NB4 (cell line): ENCODE measurements around the gene SLCO2A1.

Experiments used
- MYC ChIP-seq: IDR thresholded peaks from 2 replicates; pipeline ENCODE4 v1.6.1; 2011; ENCODE audit warnings: low read depth, low read length
- POLR2A ChIP-seq: IDR thresholded peaks from 2 replicates; pipeline ENCODE4 v1.6.1; 2011; ENCODE audit warnings: mild to moderate bottlenecking; ENCODE audit not compliant: insufficient read length; ENCODE audit errors: extremely low read depth
- TF ChIP-seq, protein P1 (sequence below): IDR thresholded peaks from one replicate; pipeline ENCODE4 v1.5.1; 2012; ENCODE audit warnings: low read depth, low read length
- TF ChIP-seq, protein P2 (sequence below): IDR thresholded peaks from 2 replicates; pipeline ENCODE4 v1.6.1; 2011; ENCODE audit warnings: low read depth, low read length

DNA sequence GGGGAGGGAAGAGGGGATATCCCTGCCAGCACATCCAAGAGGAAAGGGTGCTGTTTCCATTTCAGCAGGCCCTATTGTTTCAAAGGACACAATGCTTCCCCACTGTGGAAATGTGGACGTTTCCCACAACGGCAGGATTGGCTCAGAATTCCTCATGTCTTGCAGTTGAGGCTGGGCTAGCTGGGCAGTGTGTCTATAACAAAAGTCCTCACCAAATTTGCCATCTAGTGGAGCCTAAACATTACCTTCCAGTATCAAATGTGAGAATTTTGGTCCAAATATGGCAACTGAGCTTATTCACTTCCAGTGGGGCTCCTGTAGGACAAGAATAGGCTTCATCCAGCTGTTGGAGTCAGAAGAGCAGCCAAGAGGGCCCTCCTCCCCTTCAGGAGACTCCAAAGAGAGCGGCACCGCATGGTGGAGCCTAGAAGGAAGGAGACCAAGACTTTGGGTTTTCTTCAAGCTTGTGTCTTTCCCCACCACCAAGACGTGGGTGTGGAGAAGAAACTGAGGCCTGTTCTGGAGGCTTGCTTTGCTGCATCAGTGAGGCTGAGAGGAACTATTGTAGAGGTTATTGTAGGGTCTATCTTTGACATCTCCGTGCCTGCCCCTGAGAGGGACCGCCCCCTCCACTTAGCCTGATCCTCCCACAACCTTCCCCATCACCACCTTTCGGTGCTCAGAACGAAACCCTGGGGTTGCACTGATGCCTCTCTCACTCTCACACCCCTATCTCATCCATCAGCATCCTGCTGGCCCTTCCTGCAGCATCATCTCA, 45.3 kb upstream of the SLCO2A1 start:
- TF ChIP-seq, protein P1, sequence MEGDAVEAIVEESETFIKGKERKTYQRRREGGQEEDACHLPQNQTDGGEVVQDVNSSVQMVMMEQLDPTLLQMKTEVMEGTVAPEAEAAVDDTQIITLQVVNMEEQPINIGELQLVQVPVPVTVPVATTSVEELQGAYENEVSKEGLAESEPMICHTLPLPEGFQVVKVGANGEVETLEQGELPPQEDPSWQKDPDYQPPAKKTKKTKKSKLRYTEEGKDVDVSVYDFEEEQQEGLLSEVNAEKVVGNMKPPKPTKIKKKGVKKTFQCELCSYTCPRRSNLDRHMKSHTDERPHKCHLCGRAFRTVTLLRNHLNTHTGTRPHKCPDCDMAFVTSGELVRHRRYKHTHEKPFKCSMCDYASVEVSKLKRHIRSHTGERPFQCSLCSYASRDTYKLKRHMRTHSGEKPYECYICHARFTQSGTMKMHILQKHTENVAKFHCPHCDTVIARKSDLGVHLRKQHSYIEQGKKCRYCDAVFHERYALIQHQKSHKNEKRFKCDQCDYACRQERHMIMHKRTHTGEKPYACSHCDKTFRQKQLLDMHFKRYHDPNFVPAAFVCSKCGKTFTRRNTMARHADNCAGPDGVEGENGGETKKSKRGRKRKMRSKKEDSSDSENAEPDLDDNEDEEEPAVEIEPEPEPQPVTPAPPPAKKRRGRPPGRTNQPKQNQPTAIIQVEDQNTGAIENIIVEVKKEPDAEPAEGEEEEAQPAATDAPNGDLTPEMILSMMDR, result no peak
- TF ChIP-seq POLR2A, result no peak
- no peak for TF ChIP-seq MYC
- TF ChIP-seq, protein P2, sequence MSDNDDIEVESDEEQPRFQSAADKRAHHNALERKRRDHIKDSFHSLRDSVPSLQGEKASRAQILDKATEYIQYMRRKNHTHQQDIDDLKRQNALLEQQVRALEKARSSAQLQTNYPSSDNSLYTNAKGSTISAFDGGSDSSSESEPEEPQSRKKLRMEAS, result no peak
